Measurements from ENCODE around the gene CEP112.

- TF ChIP-seq POLR2A (IDR thresholded peaks at IDR 0.05) (no peak), CTCF (IDR thresholded peaks at IDR 0.05) (no peak)
Measured at GRCh38 chr17:65667656-65668055, 524.3 kb downstream of the CEP112 start.
